DOHH2 (cell line): ENCODE measurements around the gene PNPLA2.

Source experiments
- CTCF ChIP-seq: fragments of 200-600 bp; sonication (generic); IDR thresholded peaks from one replicate; pipeline ENCODE4 v1.5.1; 2014; ENCODE audit warnings: antibody characterized with exemption, mild to moderate bottlenecking, low read depth, low read length; ENCODE audit not compliant: poor library complexity, severe bottlenecking
- EZH2phosphoT487 ChIP-seq: fragments of 200-600 bp; sonication (generic); IDR thresholded peaks from 2 replicates; pipeline ENCODE4 v1.6.1; 2017; ENCODE audit warnings: borderline replicate concordance, mild to moderate bottlenecking, antibody characterized with exemption, low read length, moderate library complexity, mixed read lengths

- TF ChIP-seq CTCF (peak; percentile 16), EZH2phosphoT487 (no peak)
These were observed 19.9 kb downstream of the PNPLA2 start for GRCh38 chr11:838441-839279.
